Measurements from ENCODE around the gene POLD2. TPM values are rescaled to one million over a fixed set of nuclear protein-coding genes. Genes with fewer than 3 reads are reported as not detected.

The POLD2 gene
- 60.2 TPM for total RNA-seq
- long read RNA-seq, transcript POLD2-218 (11 exons, 1,619 nt): major isoform, 136 of 219 reads
- long read RNA-seq, transcript POLD2-207 (11 exons, 1,659 nt): minor isoform, 23 of 219 reads
- long read RNA-seq, partial matches to known transcripts: 39 of 219 reads
- long read RNA-seq, other reads (novel, unspliced or antisense): 20 of 219 reads

DNA sequence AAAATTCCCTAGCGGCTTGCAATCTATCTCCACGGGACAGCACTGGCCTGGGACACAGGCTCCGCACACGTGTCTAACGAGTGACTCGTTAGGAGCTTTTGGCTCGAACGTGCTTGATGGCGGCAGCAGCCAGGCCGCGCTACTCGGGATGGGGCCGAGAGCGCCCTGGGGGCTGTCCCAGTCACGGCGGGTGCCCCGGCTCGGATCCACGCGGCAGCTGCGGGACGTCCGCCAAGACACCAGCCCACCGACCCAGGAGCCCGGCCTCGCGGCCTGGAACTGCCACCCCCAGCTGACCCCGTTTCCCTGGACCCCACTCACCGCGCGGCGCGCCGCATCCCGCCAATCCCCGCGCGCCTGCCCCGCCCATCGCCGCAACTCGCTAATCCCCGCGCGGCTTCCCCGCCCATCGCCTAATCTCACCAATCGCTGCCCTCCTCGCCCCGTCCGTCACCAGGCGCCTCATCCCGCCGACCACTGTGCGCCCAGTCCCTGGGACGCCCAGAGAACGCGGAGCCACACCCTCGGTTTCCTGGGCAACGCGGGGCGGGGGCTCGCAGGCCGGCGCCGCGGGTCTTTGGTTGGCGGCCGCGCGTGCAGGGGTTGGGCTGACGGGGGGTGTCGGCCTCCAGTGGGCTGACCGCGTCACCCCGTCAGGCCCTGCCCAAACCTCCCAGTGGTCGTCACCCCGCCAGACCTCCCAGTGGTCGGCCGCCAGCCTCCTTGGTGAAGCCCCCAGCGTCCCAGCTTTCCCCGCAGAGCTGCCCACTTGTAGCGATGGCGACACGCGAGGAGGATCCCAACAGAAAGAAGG lies at the start of gene POLD2:
TSS of gene POLD2 (minus strand) at position 359 of the 814 bp plus-strand sequence. CDS start 1,495 bp downstream, outside the sequence.
- DNase-seq (ENCODE audit: low spot score): peak; percentile 99

DNA sequence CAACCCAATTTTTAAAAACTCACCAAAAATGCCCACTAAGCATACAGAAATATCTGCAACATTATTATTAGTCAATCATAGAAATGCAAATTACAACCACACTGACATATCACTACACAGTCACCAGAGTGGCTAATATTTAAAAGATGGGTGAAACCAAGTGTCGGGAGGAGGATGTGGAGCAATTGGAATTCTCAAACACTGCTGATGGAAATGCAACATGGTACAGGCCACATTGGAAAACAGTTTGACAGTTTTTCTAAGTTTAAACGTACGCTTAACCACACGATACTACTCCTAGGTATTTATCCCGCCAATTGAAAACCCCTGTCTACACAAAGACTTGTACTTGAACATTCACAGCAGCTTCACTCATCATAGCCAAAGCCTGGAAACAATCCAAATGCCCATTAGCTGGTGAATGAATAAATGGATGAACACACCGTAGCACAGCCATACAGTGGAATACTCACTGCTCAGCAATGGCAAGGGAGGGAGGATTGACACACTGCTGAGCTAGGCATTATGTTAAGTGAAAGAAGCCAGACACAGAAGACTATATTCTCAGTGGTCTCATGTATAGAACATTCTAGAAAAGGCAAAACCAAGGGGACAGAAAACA lies 49.6 kb upstream of the POLD2 start:
- DNase-seq (ENCODE audit: low spot score): peak; percentile 1

DNA sequence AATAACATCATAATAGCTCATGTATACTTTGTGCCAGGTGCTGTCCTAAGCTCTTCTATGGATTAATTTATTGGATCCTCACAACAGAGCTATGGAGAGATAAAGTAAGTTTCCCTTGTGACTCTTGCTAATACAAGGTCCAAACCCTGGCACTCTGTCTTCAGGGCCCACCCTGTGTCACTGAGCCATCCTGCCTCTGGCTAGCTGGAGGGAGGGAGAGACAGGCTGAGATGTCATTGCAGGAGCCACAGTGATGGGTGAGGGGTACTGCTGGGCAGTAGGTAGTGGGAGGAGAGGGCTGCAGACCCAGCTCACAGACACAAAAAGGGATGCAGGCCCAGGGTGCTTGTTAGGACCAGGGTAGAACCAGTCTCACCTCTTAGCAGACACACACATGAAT lies 49.0 kb upstream of the POLD2 start:
- peak; percentile 39 for DNase-seq (ENCODE audit: low spot score)

DNA sequence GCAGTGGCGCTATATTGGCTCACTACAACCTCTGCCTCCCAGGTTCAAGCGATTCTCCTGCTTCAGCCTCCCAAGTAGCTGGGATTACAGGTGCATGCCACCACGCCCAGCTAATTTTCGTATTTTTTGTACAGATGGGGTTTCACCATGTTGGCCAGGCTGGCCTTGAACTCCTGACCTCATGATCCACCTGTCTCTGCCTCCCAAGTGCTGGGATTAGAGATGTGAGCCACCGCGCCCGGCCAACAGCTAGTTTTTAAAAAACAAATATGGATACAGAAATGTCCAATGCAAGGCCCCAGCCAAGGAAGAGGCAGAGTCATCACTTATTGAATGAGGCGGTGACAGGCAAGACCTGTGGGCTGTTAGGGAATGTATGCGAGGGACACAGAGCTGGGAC lies 48.6 kb upstream of the POLD2 start:
- peak; percentile 18 for DNase-seq (ENCODE audit: low spot score)

GRCh38 chr7:44167920-44168319 lies 44.6 kb upstream of the POLD2 start:
- no peak for DNase-seq (ENCODE audit: low spot score)

GRCh38 chr7:44163591-44163990 lies 40.2 kb upstream of the POLD2 start:
- DNase-seq (ENCODE audit: low spot score): no peak

DNA sequence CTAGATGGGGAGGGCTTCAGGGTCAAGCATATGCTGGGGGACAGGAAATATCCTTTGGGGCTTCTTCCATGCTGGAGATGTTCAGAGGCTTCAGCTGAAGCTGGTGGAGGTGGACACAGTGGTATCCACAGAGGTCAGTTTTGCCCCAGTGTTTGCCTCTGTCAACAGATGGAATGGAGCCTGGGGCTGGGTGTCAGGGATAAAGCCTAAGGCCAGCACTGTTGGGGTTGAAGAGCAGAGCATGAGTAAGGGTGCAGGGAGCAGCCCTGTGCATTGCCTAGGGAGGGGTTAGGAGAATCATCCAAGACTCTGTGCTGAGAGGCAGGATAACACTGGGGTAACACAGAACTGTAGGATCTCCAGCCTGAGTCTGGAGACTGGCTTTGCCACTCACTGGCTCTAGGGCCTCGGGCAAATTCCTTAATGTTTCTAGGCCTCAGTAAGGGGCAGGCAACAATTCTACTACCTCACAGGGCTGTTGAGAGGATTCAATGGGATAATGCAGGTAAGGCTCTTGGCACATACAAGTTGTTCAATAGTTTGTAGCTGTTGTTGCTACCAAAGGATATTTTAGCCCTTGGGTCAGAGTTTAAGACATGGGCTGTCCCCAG lies 39.5 kb upstream of the POLD2 start:
- DNase-seq (ENCODE audit: low spot score): no peak

DNA sequence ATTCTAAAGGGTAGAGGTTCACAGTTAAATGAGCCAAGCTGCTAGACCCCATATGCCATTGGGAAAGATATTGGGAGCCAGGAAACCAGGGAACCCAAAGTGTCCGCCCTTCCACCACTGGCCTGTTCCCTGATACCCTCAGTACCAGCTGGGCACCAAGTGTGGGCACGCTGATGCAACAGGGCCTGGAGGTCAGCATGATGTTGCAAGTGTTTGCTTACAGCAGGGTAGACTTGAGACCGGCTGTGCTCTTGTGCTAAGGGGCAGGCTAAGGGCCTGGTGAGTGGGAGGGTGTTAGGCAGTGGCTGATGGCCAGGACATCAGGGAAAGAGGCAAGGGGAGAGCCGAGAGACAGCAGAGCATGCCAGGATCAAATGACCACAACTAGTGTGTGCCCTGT lies 38.8 kb upstream of the POLD2 start:
- peak; percentile 71 for DNase-seq (ENCODE audit: low spot score)

- peak; percentile 72 for DNase-seq (ENCODE audit: low spot score)
These were observed 38.0 kb upstream of the POLD2 start for GRCh38 chr7:44161371-44161770.

DNA sequence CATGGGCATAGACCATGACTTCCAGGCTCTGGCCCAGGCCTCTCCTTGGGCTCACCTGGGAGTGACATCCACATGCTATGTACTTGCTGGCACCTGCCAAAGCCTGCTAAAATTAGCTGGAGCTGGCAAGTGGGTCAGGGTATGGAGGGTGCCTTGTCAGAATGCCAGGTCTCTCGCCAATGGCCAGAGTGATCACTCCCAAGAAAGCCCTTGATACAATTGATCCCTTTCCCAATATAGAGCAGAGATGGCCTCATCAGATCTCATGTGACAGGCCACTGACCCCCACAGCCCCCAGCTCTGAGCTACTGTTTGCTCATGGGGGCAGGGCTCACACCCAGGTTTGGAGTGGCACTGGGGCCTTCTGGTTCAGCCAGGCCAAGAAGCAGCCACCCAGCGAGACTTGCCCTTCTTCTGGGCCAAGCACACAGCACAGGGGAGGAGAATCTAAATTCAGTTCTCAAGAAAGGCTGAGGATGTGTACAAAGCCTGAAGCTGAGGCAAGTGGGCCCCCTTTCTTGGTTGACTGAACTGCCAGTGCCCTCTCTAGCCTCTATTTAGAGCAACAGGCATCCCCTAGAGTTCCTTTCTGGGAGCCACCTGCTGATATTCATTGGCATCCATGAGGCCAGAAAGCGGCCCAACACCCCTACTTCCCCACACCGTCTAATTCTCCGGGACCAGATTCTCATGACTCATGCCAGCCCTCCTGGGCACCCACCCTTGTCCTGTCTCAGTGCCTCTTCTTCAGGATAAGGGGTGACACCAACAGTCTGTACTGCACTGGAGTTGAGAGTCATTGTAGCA lies 36.7 kb upstream of the POLD2 start:
- peak; percentile 81 for DNase-seq (ENCODE audit: low spot score)

DNA sequence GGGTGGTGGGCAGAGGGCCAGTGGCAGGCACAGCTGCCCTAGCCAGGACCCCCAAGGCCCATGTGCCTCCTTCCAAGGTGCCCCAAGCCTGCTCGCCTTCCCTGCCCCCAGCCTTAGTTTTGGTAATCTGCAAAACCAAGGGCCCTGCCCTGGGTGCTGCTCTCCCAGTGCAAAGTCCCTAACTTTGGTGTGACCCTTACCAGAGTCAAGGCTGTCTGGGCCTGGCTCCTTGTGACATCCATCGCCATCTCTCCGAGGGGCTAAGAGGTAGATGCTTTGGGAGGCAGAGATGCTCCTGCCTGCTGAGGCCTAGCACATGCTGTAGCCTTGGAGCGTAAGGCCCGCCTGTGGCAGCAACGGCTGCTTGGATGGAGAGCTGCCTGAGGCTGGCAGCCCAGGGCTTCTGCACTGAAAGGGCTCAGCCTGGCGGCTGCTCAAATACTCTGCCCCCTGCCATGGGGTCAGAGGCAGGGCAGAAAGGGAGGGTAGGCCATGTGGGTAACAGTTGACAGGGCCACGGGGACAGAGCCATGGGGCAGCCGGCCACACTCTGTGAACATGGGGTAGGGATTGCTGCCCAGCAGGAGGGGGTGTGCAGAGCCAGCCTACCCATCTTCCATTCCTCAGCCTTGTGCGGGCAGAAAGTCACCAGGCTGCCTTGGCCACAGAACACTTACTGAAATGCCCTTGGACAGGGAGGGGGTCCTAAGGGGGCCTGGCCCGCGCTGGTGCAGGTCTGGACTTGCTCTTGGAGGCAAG lies 35.7 kb upstream of the POLD2 start:
- peak; percentile 74 for DNase-seq (ENCODE audit: low spot score)

DNA sequence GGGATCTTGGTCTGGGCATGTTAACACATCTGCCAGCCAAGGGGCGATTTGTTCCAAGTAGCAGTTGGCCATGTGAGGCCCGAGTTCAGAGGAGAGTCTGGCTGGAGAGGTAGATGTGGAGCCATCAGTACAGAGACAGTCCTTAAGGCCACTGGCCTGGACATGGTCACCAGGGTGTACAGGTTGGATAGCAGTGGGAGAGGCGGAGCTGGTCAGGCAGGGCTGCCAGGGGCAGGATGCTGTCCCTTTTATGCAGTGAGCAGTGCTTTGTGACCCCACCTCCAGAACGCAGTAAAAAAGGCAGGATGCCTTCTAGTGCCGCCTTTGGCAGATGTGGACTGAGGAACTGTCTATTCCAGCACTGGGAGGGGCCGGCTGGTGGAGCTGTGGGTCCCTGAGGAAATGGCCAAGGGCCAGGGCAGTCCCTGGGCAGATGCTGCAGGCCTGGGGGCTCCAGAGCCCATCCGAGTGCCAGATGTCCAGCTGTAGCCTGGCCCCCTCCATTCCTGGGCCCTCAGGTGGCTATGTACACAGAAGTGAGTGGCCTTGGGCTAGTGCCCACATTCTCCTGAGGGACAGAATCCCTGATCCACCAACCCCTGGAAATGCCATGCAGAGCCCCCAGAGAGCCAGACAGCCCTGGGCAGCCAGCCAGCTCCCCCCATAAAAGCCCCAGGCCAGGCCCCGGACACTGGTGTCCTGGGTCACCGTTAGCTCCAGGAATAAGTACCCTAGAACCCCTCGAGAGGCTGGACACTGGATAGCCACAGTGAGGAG lies 34.9 kb upstream of the POLD2 start:
- DNase-seq (ENCODE audit: low spot score): peak; percentile 77

- DNase-seq (ENCODE audit: low spot score): peak; percentile 62
These were observed 34.0 kb upstream of the POLD2 start for GRCh38 chr7:44157116-44158080.

DNA sequence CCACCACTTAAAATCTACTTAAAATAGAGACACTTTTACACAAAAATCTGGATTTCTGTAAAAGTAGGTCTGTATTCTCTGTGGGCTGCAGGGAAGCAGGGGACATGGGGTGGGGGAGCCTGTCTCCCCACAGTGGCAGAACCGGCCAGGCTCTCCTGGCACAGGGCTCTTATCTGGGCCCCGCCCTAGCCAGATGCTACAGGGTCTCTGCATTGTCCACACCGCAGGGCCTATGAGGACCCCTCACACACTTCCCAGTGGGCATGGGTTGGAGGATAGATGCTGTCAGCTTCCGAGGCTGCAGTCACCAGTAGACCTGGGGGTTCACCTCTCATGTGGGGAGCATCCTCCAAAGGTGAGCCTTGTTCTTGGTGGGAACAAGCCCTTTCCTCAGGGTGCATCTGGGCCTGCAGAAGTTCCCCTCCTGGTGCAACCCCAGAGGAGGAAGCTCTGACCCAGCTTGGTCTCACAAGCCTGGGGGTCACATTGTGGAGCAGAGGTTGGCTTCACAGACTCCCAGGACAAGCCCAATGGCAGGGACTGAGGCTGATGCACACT lies 33.2 kb upstream of the POLD2 start:
- peak; percentile 72 for DNase-seq (ENCODE audit: low spot score)

GRCh38 chr7:44155191-44156185 lies 32.1 kb upstream of the POLD2 start:
- peak; percentile 89 for DNase-seq (ENCODE audit: low spot score)

- DNase-seq (ENCODE audit: low spot score): peak; percentile 14
These were observed 31.4 kb upstream of the POLD2 start for GRCh38 chr7:44154703-44155102.

DNA sequence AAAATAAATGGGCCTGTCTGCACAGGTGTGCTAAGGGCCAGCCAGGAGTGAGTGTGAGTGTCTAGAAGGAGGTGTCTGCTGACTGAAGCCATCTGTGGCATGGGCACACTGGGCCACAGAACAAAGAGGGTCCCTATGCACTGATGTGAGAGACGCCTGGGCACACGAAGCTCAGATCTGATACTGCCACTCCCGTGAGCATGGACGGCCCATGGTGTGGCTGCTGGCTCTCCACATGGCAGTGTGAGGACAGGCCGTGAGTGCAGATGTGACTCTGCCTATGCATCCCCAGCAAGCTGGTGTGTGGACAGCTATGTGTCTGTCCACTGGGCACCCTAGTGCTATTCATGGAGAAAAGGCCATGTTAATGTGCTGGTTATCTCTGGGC lies 30.6 kb upstream of the POLD2 start:
- DNase-seq (ENCODE audit: low spot score): peak; percentile 57

Measured in mesenteric fat pad (tissue), 1 donor.